ENCODE data around the gene ARHGAP15. TPM values are rescaled to one million over a fixed set of nuclear protein-coding genes. Genes with fewer than 3 reads are reported as not detected.

ARHGAP15 gene
- total RNA-seq, 1 donor from 2014 or later, result not detected

- H3K4me3 ChIP-seq (ENCODE audit: low read depth, low read length), result no peak overlapping the region
- no peak for TF ChIP-seq CTCF (conservative IDR thresholded peaks at IDR 0.05; ENCODE audit: low read depth, low read length)
- no peak for DNase-seq (ENCODE audit: low read depth)
These were observed 13.4 kb downstream of the ARHGAP15 start for GRCh38 chr2:143142598-143142997.

GRCh38 chr2:143144813-143145455 lies 15.7 kb downstream of the ARHGAP15 start:
- no peak overlapping the region for H3K4me3 ChIP-seq (ENCODE audit: low read depth, low read length)
- no peak for TF ChIP-seq CTCF (conservative IDR thresholded peaks at IDR 0.05; ENCODE audit: low read depth, low read length)
- DNase-seq (ENCODE audit: low read depth), result peak; percentile 52

GRCh38 chr2:143146366-143146765 lies 17.1 kb downstream of the ARHGAP15 start:
- no peak overlapping the region for H3K4me3 ChIP-seq (ENCODE audit: low read depth, low read length)
- no peak for TF ChIP-seq CTCF (conservative IDR thresholded peaks at IDR 0.05; ENCODE audit: low read depth, low read length)
- no peak for DNase-seq (ENCODE audit: low read depth)

- no peak for TF ChIP-seq CTCF (conservative IDR thresholded peaks at IDR 0.05; ENCODE audit: low read depth, low read length)
- H3K4me3 ChIP-seq (ENCODE audit: low read depth, low read length), result no peak overlapping the region
These were observed 17.8 kb downstream of the ARHGAP15 start for GRCh38 chr2:143146815-143147530.

GRCh38 chr2:143148011-143148410 lies 18.8 kb downstream of the ARHGAP15 start:
- no peak for TF ChIP-seq CTCF (conservative IDR thresholded peaks at IDR 0.05; ENCODE audit: low read depth, low read length)
- no peak for DNase-seq (ENCODE audit: low read depth)
- H3K4me3 ChIP-seq (ENCODE audit: low read depth, low read length), result no peak overlapping the region

More at GRCh38 chr2:143146815-143147530, 17.8 kb downstream of the ARHGAP15 start:
- DNase-seq (ENCODE audit: low read depth), result no peak

- no peak for TF ChIP-seq CTCF (conservative IDR thresholded peaks at IDR 0.05; ENCODE audit: low read depth, low read length)
- H3K4me3 ChIP-seq (ENCODE audit: low read depth, low read length), result no peak overlapping the region
- no peak for DNase-seq (ENCODE audit: low read depth)
These were observed 19.5 kb downstream of the ARHGAP15 start for GRCh38 chr2:143148757-143149156.
